ENCODE data around the gene CYP19A1. TPM values are rescaled to one million over a fixed set of nuclear protein-coding genes. Genes with fewer than 3 reads are reported as not detected.

CYP19A1 gene
- total RNA-seq, 1 experiment from 2014 or later = 0.77 TPM

DNA sequence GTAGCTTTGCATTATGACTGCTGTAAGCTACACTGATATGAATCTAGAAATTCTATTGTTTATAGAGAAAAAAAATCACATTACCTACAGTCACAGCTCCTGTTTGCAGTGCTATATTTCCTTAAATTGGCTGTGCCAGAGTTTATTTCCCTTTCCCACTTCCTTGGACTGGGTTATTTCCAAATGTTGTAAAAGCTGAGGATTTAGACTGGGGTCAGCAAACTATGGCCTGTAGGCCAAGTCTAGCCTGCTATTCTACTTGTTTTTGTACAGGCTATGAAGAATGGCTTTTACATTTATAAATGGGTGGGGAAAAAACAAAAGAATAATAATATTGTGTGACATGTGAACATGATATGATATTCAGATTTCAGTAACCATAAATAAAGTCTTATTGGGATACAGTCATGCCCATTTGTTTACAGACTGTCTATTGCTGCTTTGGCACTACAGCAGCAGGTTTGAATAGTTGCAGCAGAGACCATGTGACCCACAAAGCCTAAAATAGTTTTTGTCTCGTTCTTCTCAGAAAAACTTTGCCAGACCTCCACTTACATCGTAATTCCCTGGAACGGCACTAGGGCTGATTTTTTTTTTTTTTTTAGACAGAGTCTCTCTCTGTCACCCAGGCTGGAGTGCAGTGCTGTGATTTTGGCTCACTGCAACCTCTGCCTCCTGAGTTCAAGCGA, 10.9 kb upstream of the CYP19A1 start:
- intact Hi-C loops (cut with micrococcal nuclease; ENCODE audit: unreplicated experiment) = no loop called here

DNA sequence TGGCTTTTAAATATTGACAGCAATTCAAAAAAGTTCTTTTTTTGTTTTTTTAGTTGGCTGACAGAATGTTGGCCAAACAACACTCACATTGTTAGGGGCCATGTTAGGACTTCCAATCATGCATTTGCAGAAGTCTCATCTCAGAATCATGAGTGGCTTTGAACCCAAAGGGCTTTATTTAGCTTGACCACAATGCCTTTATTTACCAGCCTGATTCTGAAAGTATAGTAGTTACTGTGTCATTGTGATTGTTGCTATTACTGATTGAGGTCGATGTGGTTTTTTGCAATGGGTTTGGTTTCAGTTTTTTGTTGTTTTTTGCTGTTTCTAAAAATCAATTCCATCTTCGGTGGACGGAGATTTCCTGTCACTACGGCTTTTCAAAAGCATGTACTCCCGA, 10.3 kb upstream of the CYP19A1 start:
- H3K4me3 Mint-ChIP-seq (ENCODE audit: unreplicated experiment) = no peak overlapping the region
- no peaks in the 10 kb centered on the region for H3K36me3 Mint-ChIP-seq (ENCODE audit: insufficient read depth, unreplicated experiment)
- no peaks in the 10 kb centered on the region for H3K27me3 ChIP-seq (replicated peaks; ENCODE audit: control insufficient read depth, insufficient read depth, low read length)
- CTCF ChIA-PET = no interaction called here
- BruUV-seq (replicated peaks) = no TSS peak
- intact Hi-C loops (cut with micrococcal nuclease; ENCODE audit: unreplicated experiment) = no loop called here
- H3K9me3 ChIP-seq = no peaks in the 10 kb centered on the region
- TF ChIP-seq, protein P1, sequence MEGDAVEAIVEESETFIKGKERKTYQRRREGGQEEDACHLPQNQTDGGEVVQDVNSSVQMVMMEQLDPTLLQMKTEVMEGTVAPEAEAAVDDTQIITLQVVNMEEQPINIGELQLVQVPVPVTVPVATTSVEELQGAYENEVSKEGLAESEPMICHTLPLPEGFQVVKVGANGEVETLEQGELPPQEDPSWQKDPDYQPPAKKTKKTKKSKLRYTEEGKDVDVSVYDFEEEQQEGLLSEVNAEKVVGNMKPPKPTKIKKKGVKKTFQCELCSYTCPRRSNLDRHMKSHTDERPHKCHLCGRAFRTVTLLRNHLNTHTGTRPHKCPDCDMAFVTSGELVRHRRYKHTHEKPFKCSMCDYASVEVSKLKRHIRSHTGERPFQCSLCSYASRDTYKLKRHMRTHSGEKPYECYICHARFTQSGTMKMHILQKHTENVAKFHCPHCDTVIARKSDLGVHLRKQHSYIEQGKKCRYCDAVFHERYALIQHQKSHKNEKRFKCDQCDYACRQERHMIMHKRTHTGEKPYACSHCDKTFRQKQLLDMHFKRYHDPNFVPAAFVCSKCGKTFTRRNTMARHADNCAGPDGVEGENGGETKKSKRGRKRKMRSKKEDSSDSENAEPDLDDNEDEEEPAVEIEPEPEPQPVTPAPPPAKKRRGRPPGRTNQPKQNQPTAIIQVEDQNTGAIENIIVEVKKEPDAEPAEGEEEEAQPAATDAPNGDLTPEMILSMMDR (IDR thresholded peaks at IDR 0.05; ENCODE audit: insufficient read depth in 1 of 2, low read depth in 1 of 2, low read length in 1 of 2, severe bottlenecking in 1 of 2, unreplicated experiment in 1 of 2) = no peak
- H3K36me3 ChIP-seq (ENCODE audit: control insufficient read depth, insufficient read depth, low read length) = no peaks in the 10 kb centered on the region
- POLR2A ChIA-PET = no interaction called here
- H3K27me3 Mint-ChIP-seq (ENCODE audit: insufficient read depth, unreplicated experiment) = peaks cover 3% of the 10 kb centered on the region
- H3K27ac Mint-ChIP-seq (ENCODE audit: unreplicated experiment) = no peak overlapping the region
- DNase-seq = no peak
- no peaks in the 10 kb centered on the region for H3K9me3 Mint-ChIP-seq (ENCODE audit: unreplicated experiment)
- H3K4me1 ChIP-seq = peaks cover 10% of the 10 kb centered on the region; the same call in 1 of the 2 replicates
- H3K4me1 Mint-ChIP-seq (ENCODE audit: low read depth, unreplicated experiment) = peaks cover 11% of the 10 kb centered on the region
- no peak overlapping the region for H3K4me3 ChIP-seq (ENCODE audit: low read depth, low read length)

More for the DNA sequence above, 10.9 kb upstream of the CYP19A1 start:
- CTCF ChIA-PET = no interaction called here
- TF ChIP-seq, protein P1 (IDR thresholded peaks at IDR 0.05; ENCODE audit: insufficient read depth in 1 of 2, low read depth in 1 of 2, low read length in 1 of 2, severe bottlenecking in 1 of 2, unreplicated experiment in 1 of 2) = no peak
- Mint-ChIP-seq H3K9me3 (ENCODE audit: unreplicated experiment) (no peaks in the 10 kb centered on the region), H3K27me3 (ENCODE audit: insufficient read depth, unreplicated experiment) (peaks cover 3% of the 10 kb centered on the region), H3K27ac (ENCODE audit: unreplicated experiment) (no peak overlapping the region), H3K4me3 (ENCODE audit: unreplicated experiment) (no peak overlapping the region), H3K36me3 (ENCODE audit: insufficient read depth, unreplicated experiment) (no peaks in the 10 kb centered on the region), H3K4me1 (ENCODE audit: low read depth, unreplicated experiment) (peaks cover 11% of the 10 kb centered on the region)
- H3K27me3 ChIP-seq (replicated peaks; ENCODE audit: control insufficient read depth, insufficient read depth, low read length) = no peaks in the 10 kb centered on the region
- no TSS peak for BruUV-seq (replicated peaks)
- H3K9me3 ChIP-seq = no peaks in the 10 kb centered on the region
- no peak overlapping the region for H3K4me3 ChIP-seq (ENCODE audit: low read depth, low read length)
- H3K4me1 ChIP-seq = peaks cover 10% of the 10 kb centered on the region; the same call in 1 of the 2 replicates
- DNase-seq = no peak
- H3K36me3 ChIP-seq (ENCODE audit: control insufficient read depth, insufficient read depth, low read length) = no peaks in the 10 kb centered on the region
- POLR2A ChIA-PET = no interaction called here

DNA sequence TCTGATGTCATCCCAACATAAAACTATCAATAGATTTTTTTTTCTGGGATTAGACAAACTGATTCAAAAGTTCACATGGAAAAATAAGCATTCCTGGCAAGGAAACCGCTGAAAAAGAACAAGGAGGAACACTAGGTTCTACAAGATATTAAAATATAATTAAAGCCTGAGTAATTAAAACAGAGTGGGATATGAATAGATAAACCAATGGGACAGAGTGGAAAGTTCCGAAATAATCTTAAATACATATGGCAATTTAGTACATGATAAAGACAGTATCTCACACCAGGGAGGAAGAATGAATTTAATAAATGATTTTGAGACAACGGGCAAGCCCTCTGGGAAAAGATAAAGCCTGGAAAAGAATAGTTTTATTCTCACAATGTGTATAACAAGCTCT, 7.7 kb upstream of the CYP19A1 start:
- no peaks in the 10 kb centered on the region for H3K9me3 Mint-ChIP-seq (ENCODE audit: unreplicated experiment)
- TF ChIP-seq, protein P1 (IDR thresholded peaks at IDR 0.05; ENCODE audit: insufficient read depth in 1 of 2, low read depth in 1 of 2, low read length in 1 of 2, severe bottlenecking in 1 of 2, unreplicated experiment in 1 of 2) = no peak
- ChIA-PET CTCF (no interaction called here), POLR2A (no interaction called here)
- no peaks in the 10 kb centered on the region for H3K36me3 ChIP-seq (ENCODE audit: control insufficient read depth, insufficient read depth, low read length)
- no peaks in the 10 kb centered on the region for H3K9me3 ChIP-seq
- peaks cover 7% of the 10 kb centered on the region for H3K27me3 Mint-ChIP-seq (ENCODE audit: insufficient read depth, unreplicated experiment)
- no peak overlapping the region for H3K4me3 Mint-ChIP-seq (ENCODE audit: unreplicated experiment)
- no peaks in the 10 kb centered on the region; the same call in 1 of the 2 replicates for H3K27me3 ChIP-seq (replicated peaks; ENCODE audit: control insufficient read depth, insufficient read depth, low read length)
- no TSS peak for BruUV-seq (replicated peaks)
- no peaks in the 10 kb centered on the region for H3K36me3 Mint-ChIP-seq (ENCODE audit: insufficient read depth, unreplicated experiment)
- H3K4me1 Mint-ChIP-seq (ENCODE audit: low read depth, unreplicated experiment) = no peaks in the 10 kb centered on the region
- H3K27ac Mint-ChIP-seq (ENCODE audit: unreplicated experiment) = no peak overlapping the region
- no peak for DNase-seq
- intact Hi-C loops (cut with micrococcal nuclease; ENCODE audit: unreplicated experiment) = no loop called here
- H3K4me3 ChIP-seq (ENCODE audit: low read depth, low read length) = no peak overlapping the region
- H3K4me1 ChIP-seq = no peaks in the 10 kb centered on the region

Measured in Caco-2 (cell line).